Mesenchymal stem cell (in vitro differentiated cells and primary cell): ENCODE results near the gene STK38.
"Not testable (repeated sequence)": the region's sequence is repeated elsewhere in the genome, so short reads cannot be mapped to it uniquely, and the experiment has no call there.

Experiments used
- DNase-seq: peaks from one replicate; pipeline ENCODE4 v3.0.0-alpha.2; 2013
- H2AFZ ChIP-seq: one replicate; pipeline ENCODE4 v1.6.1; 2013; ENCODE audit warnings: low read depth, mild to moderate bottlenecking, control low read depth, inconsistent platforms, low read length, moderate library complexity
- H2AK5ac ChIP-seq: 2 replicates; pipeline ENCODE4 v1.6.1; 2013; ENCODE audit warnings: low read length, moderate library complexity, mild to moderate bottlenecking, inconsistent platforms; ENCODE audit not compliant: severe bottlenecking
- H2BK120ac ChIP-seq: one replicate; pipeline ENCODE4 v1.6.1; 2013; ENCODE audit warnings: low read depth, mild to moderate bottlenecking, inconsistent platforms, low read length, moderate library complexity
- H2BK12ac ChIP-seq, 2 experiments: one replicate each; pipeline ENCODE4 v1.6.1; 2013; ENCODE audit warnings: inconsistent platforms in 2 of 2, low read length in 2 of 2, mild to moderate bottlenecking in 2 of 2, moderate library complexity in 2 of 2, control low read depth in 1 of 2
- H2BK15ac ChIP-seq: one replicate; pipeline ENCODE4 v1.6.1; 2013; ENCODE audit warnings: mild to moderate bottlenecking, low read depth, inconsistent platforms; ENCODE audit not compliant: poor library complexity, severe bottlenecking
- H2BK5ac ChIP-seq: 2 replicates; pipeline ENCODE4 v1.6.1; 2013; ENCODE audit warnings: low read depth, mild to moderate bottlenecking, low read length, control low read depth, inconsistent platforms; ENCODE audit not compliant: poor library complexity, severe bottlenecking
- H3K14ac ChIP-seq, 2 experiments: one replicate each; pipeline ENCODE4 v1.6.1; 2013; ENCODE audit warnings: inconsistent platforms in 2 of 2, low read length in 2 of 2, control low read depth in 1 of 2, mild to moderate bottlenecking in 1 of 2, moderate library complexity in 1 of 2
- H3K18ac ChIP-seq, 2 experiments: one replicate each; pipeline ENCODE4 v1.6.1; 2013; ENCODE audit warnings: inconsistent platforms in 2 of 2, low read length in 2 of 2, control low read depth in 1 of 2, low read depth in 1 of 2, mild to moderate bottlenecking in 1 of 2
- H3K23ac ChIP-seq, 2 experiments: one replicate each; pipeline ENCODE4 v1.6.1; 2013; ENCODE audit warnings: inconsistent platforms in 2 of 2, low read length in 2 of 2, mild to moderate bottlenecking in 2 of 2, moderate library complexity in 2 of 2, control low read depth in 1 of 2
- H3K27ac ChIP-seq: 2 replicates; pipeline ENCODE4 v1.5.1; 2013; ENCODE audit warnings: mild to moderate bottlenecking, moderate library complexity, low read length, control low read depth, inconsistent platforms; ENCODE audit not compliant: poor library complexity, severe bottlenecking
- H3K27me3 ChIP-seq, 2 experiments: 2 replicates each; pipeline versions ENCODE4 v1.6.1 to v1.7.0; 2013; ENCODE audit warnings: low read length in 2 of 2, mild to moderate bottlenecking in 2 of 2, moderate library complexity in 2 of 2, control low read depth in 1 of 2, inconsistent platforms in 1 of 2; ENCODE audit not compliant: control insufficient read depth in 1 of 2, insufficient read depth in 1 of 2
- H3K36me3 ChIP-seq, 2 experiments: 2 replicates each; pipeline versions ENCODE4 v1.6.1 to v1.7.0; 2013; ENCODE audit warnings: low read length in 2 of 2, control low read depth in 1 of 2, inconsistent platforms in 1 of 2, low read depth in 1 of 2, mild to moderate bottlenecking in 1 of 2; ENCODE audit not compliant: insufficient read depth in 2 of 2, control insufficient read depth in 1 of 2
- H3K4ac ChIP-seq, 2 experiments: one replicate each; pipeline ENCODE4 v1.6.1; 2013; ENCODE audit warnings: inconsistent platforms in 2 of 2, low read length in 2 of 2, mild to moderate bottlenecking in 2 of 2, moderate library complexity in 2 of 2, control low read depth in 1 of 2, low read depth in 1 of 2
- H3K4me1 ChIP-seq: 2 replicates; pipeline ENCODE4 v1.6.1; 2013; ENCODE audit warnings: low read depth, low read length, control low read depth; ENCODE audit not compliant: control insufficient read depth, insufficient read depth
- H3K4me2 ChIP-seq: 2 replicates; pipeline ENCODE4 v1.6.1; 2013; ENCODE audit warnings: low read length, mild to moderate bottlenecking, inconsistent platforms; ENCODE audit not compliant: poor library complexity, severe bottlenecking
- H3K4me3 ChIP-seq, 2 experiments: 2 replicates each; pipeline versions ENCODE4 v1.5.1 to v1.7.0; 2013; ENCODE audit warnings: low read length in 2 of 2, mild to moderate bottlenecking in 2 of 2, control low read depth in 1 of 2, low read depth in 1 of 2; ENCODE audit not compliant: insufficient read depth in 1 of 2
- H3K79me1 ChIP-seq: replicated peaks from 2 replicates; pipeline ENCODE4 v1.6.1; 2013; ENCODE audit warnings: mild to moderate bottlenecking, control low read depth, low read length, inconsistent platforms; ENCODE audit not compliant: poor library complexity, severe bottlenecking
- H3K9ac ChIP-seq: 2 replicates; pipeline ENCODE4 v1.7.0; 2013; ENCODE audit warnings: mild to moderate bottlenecking, low read length, moderate library complexity
- H3K9me3 ChIP-seq: 2 replicates; pipeline ENCODE4 v1.7.0; 2013; ENCODE audit warnings: mild to moderate bottlenecking, low read length; ENCODE audit not compliant: control insufficient read depth
- H4K8ac ChIP-seq: one replicate; pipeline ENCODE4 v1.6.1; 2013; ENCODE audit warnings: inconsistent platforms, mild to moderate bottlenecking, low read length, moderate library complexity
- H4K91ac ChIP-seq: one replicate; pipeline ENCODE4 v1.6.1; 2013; ENCODE audit warnings: mild to moderate bottlenecking, low read length, inconsistent platforms
- WGBS: methylation state at CpG from one replicate; pipeline ENCODE4 v1.1.7; 2013; ENCODE audit warnings: mixed read lengths; 5-methylcytosine and 5-hydroxymethylcytosine counted together

STK38 gene

DNA sequence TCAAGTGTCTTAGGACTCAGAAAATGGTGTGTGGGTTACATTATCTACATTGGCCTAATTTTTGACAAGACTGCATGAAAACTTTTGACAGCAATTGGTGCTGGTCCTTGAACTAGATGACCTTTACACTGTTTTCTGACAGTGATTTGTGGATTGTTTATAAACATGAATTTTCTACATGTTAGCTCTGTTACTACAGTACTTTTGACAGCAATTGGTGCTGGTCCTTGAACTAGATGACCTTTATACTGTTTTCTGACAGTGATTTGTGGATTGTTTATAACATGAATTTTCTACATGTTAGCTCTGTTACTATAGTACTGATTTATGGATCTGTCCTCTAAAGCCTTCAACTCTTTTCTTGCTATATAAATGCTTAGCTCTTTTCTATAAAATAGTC lies 87.8 kb downstream of the STK38 start:
- H2BK12ac ChIP-seq: no peak overlapping the region
- H3K27me3 ChIP-seq: no peaks in the 10 kb centered on the region
- no peak overlapping the region for H2BK120ac ChIP-seq
- H3K9ac ChIP-seq: no peak overlapping the region
- no peak overlapping the region for H2BK15ac ChIP-seq
- peaks cover 7% of the 10 kb centered on the region for H3K79me1 ChIP-seq
- H4K91ac ChIP-seq: no peak overlapping the region
- no peak overlapping the region for H2AK5ac ChIP-seq
- DNase-seq: no peak
- H3K14ac ChIP-seq: no peak overlapping the region
- no peak overlapping the region for H3K27ac ChIP-seq
- H3K9me3 ChIP-seq: no peaks in the 10 kb centered on the region
- H3K23ac ChIP-seq: no peak overlapping the region
- H2AFZ ChIP-seq: no peak overlapping the region
- H3K4me1 ChIP-seq: peaks cover 3% of the 10 kb centered on the region
- no peak overlapping the region for H3K4ac ChIP-seq
- no peak overlapping the region for H3K18ac ChIP-seq
- no peak overlapping the region for H3K4me3 ChIP-seq
- H3K4me2 ChIP-seq: no peak overlapping the region
- H2BK5ac ChIP-seq: no peak overlapping the region
- H3K36me3 ChIP-seq: peaks cover 2 to 14% of the 10 kb centered on the region in 2 experiments
- H4K8ac ChIP-seq: no peak overlapping the region

DNA sequence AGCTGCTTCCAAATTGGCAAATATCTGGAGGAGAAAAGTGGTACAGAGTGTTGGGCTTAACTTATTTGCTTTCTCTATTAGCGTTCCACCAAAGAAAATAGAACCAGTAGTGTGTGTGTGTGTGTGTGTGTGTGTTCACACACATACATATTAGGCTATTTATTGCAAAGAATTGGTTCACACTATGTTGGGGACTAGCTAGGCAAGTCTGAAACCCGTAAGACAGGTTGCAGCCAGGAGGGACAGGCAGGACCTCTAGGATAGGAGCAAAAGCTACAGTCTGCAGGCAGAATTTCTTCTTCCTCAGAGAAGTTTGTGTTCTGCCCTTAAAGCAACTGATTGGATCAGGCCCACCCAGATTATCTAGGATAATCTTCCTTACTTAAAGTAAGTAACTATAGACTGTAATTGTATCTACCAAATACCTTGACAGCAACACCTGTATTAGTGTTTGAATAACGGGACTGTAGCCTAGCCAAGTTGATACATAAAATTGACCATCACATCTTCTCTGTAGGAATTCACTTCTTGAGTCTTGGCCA lies 91.7 kb downstream of the STK38 start:
- 96% methylated on average over 2 of the region's 3 CpGs for WGBS
- no peaks in the 10 kb centered on the region for H3K9me3 ChIP-seq
- peaks cover 2% of the 10 kb centered on the region for H3K79me1 ChIP-seq
- DNase-seq: no peak
- H2BK15ac ChIP-seq: no peak overlapping the region
- no peak overlapping the region for H2BK12ac ChIP-seq
- H3K27me3 ChIP-seq: no peaks in the 10 kb centered on the region
- no peak overlapping the region for H2AK5ac ChIP-seq
- no peak overlapping the region for H3K27ac ChIP-seq
- no peak overlapping the region for H3K9ac ChIP-seq
- H3K4ac ChIP-seq: no peak overlapping the region
- H2BK120ac ChIP-seq: no peak overlapping the region
- no peak overlapping the region for H4K91ac ChIP-seq
- no peak overlapping the region for H3K14ac ChIP-seq
- no peak overlapping the region for H3K18ac ChIP-seq
- H3K4me2 ChIP-seq: no peak overlapping the region
- no peak overlapping the region for H3K4me3 ChIP-seq
- no peak overlapping the region for H3K23ac ChIP-seq
- no peak overlapping the region for H4K8ac ChIP-seq
- H3K36me3 ChIP-seq: peaks cover 3 to 13% of the 10 kb centered on the region in 2 experiments
- H2AFZ ChIP-seq: no peak overlapping the region
- H2BK5ac ChIP-seq: no peak overlapping the region
- no peaks in the 10 kb centered on the region for H3K4me1 ChIP-seq

DNA sequence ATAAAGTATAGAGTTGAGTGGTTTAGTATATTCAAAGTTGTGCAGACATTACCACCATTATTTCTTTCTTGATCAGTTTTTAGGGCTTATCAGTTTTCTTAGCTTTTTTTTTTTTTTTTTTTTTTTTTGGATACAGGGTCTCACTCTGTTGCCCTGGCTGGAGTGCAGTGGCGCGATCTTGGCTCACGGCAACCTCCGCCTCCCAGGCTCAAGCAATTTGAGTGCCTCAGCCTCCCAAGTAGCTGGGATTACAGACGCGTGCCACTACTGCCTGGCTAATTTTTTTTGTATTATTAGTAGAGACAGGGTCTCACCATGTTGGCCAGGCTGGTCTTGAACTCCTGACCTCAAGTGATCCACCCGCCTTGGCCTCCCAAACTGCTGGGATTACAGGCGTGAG lies 94.4 kb downstream of the STK38 start:
- 96% methylated on average over 6 of the region's 8 CpGs for WGBS
- not testable (repeated sequence) for H3K4me2 ChIP-seq, H3K4me1 ChIP-seq, H3K27me3 ChIP-seq, DNase-seq, H2AFZ ChIP-seq, H2BK12ac ChIP-seq, H3K23ac ChIP-seq, H3K18ac ChIP-seq, H3K4me3 ChIP-seq, H3K9me3 ChIP-seq, H3K79me1 ChIP-seq, H3K27ac ChIP-seq, H3K14ac ChIP-seq, H3K9ac ChIP-seq, H2AK5ac ChIP-seq, H4K91ac ChIP-seq, H4K8ac ChIP-seq, H2BK5ac ChIP-seq, H3K4ac ChIP-seq, H2BK120ac ChIP-seq, H2BK15ac ChIP-seq
- H3K36me3 ChIP-seq: peaks cover 7 to 25% of the 10 kb centered on the region in 2 experiments

DNA sequence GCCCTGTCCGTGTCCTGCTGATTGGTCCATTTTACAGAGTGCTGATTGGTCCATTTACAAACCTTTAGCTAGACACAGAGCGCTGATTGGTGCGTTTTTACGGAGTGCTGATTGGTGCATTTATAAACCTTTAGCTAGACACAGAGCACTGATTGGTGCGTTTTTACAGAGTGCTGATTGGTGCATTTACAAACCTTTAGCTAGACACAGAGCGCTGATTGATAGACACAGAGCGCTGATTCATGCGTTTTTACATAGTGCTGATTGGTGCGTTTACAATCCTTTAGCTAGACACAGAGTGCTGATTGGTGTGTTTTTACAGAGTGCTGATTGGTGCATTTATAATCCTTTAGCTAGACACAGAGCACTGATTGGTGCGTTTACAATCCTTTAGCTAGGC lies 98.1 kb downstream of the STK38 start:
- not testable (repeated sequence) for H2BK120ac ChIP-seq, H3K79me1 ChIP-seq, H3K27me3 ChIP-seq, H3K18ac ChIP-seq, H3K14ac ChIP-seq, H3K27ac ChIP-seq, H2BK5ac ChIP-seq, H3K9me3 ChIP-seq, H3K4me3 ChIP-seq, H3K4me1 ChIP-seq, H2AFZ ChIP-seq, H3K9ac ChIP-seq, H2BK15ac ChIP-seq, H3K23ac ChIP-seq, H2BK12ac ChIP-seq, H2AK5ac ChIP-seq, H3K4ac ChIP-seq, H4K91ac ChIP-seq, H4K8ac ChIP-seq, H3K4me2 ChIP-seq, DNase-seq
- WGBS: 98% methylated on average over 10 of the region's 10 CpGs
- H3K36me3 ChIP-seq: peaks cover 4 to 19% of the 10 kb centered on the region in 2 experiments
